HG03442 (cell line): ENCODE results near the gene EMILIN2.

Experiments used
- ATAC-seq: cut with Tn5 transposase; IDR thresholded peaks from one replicate; pipeline ENCODE4 v1.9.1; 2021; ENCODE audit warnings: mild to moderate bottlenecking, moderate library complexity; ENCODE audit not compliant: unreplicated experiment

The EMILIN2 gene

DNA sequence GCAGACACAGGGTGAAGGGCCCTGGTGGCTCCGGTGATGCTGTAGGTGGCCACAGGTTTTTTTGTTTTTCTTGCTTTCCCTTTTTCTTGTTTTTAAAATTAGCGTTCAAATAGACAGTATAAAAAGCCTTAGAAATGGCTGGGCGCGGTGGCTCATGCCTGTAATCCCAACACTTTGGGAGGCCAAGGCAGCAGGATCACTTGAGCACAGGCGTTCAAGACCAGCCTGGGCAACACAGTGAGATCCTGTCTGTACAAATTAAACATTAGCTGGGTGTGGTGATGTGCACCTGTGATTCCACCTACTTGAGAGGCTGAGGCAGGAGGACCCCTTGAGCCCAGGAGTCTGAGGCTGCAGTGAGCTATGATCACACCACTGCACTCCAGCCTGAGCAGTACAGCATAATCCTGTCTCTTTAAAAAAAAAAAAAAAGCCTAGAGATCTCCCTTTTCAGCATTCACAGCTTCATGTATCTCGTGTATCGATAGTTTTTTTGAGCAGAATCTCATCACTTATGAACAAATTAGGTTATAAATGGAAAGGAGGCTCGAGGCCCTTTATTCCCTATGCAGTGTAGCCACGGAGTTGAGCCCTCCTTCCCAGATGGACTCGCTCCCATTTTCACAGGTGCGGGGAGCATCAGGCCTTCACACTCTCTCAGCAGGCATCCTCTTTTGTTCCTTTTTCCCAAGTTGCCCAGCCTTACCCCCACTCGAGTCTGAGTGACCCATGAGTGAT, 50.8 kb downstream of the EMILIN2 start:
- ATAC-seq = no peak

DNA sequence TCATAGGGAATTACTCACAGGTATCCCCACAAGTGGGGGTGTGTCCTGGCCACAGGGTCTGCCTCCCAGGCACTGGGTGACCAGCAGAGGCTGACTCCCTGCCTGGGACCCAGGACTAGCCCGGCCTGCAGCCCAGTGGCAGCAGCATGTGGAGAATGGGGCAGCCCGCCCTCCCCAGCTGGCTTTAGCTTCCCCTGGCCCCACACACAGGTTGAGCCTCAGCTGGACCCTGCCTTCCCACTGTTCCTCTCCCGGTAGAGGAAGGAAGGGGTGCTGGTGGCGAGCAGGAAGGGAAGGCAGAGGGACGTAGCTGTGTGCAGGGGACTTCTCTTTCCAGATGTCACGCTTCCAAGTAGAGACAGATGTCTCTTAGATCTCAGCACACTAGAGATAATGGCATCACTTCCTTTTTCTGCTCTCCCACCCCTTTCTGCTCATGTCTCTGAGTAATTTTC, 51.4 kb downstream of the EMILIN2 start:
- no peak for ATAC-seq

DNA sequence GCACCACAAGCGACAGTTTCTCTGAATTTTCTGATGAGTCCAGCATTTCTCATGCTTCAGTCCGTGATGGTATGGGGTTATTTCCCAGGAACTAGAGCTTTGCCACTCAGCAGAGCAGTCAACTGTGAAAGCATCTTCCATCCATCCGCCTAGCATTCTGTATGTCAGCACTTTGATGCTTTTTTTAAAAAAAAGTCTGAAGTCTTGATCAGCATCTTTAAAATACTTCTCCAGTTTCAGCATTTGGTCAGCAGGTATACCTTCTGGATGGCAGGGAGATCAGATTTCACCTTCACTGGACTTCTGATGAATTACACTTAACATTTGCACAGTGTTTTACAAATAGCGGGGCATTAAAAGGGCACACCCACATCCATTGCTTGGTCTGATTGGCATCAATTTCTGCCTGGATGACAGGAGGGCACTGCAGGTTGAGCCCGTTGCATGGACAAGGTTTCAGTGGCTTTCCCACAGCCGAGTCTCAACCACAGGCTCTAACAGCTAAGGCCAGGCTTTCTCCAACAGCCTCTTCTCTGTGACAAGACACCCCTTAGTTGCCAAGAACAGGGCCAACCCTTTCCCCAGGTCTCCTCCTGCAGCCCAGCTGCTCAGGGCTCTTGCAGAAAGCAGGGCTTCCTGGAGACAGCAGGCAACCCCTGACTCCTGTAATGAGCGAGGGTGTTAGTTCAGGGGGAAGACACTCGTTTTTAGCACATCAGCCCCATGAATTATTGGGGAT, 54.0 kb downstream of the EMILIN2 start:
- no peak for ATAC-seq

DNA sequence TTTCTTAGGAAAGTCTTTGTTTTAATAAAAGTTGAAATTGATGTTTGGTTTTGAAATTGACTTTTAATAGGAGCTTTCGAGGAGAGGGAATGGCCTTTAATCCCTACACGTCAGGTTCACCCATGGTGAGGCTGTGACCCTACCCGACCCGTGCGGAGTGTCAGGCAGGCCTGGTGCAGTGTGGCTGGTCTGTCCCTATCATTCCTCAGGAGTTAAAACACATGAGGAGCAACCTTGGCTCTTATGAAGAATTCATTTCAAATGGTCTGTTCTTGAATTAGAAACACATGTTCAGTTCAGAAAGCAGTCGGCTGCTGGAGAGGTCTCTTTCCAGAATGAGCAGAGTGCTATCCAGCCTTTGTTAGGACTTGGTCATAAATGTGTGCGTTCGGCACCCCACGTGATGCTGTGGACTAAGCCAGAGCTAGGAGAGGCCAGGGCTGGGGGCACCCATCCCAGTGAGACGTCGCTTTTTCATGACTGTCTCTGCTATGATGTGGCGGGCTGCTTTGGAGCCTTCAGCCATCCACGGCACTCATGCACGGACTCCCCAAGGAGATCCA, 54.7 kb downstream of the EMILIN2 start:
- no peak for ATAC-seq

DNA sequence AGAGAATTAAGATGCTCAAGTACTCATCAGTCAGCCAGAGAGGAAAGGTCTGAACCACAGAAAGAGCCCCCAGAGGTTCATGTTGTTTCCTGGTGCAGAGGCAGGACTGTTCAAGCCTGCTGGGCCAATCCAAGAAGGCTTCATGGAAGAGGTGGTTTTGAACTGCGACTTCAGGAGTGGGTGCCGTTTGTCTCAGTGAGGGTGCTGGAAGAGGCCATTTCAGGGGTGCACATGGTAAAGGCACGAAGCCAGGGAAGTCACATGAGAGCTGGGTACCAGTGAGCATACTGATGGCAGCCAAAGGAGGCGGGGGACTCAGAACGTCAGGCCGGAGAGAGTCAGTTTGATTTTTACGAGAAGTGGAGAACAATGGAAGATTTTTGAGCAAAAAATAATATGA, 55.5 kb downstream of the EMILIN2 start:
- ATAC-seq = no peak

DNA sequence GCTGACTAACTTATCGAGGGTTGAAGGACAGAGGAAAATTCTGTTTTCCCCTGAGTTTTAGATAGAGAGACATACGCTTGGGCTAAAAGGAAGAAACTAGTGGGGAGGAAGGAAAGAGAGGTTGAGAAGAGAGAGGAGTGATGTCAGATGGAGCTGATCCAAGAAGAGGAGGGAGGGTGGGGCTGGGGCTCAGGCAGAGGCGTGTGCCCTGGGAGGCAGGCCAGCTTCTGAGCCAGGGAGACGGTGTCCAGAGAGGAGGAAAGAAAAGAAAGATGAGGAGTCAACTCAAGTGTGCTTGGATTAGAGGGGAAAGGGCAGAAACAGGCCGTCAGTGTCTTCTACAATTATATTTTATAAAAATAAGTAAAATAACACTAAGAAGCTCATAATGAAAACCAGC, 56.2 kb downstream of the EMILIN2 start:
- ATAC-seq = no peak

DNA sequence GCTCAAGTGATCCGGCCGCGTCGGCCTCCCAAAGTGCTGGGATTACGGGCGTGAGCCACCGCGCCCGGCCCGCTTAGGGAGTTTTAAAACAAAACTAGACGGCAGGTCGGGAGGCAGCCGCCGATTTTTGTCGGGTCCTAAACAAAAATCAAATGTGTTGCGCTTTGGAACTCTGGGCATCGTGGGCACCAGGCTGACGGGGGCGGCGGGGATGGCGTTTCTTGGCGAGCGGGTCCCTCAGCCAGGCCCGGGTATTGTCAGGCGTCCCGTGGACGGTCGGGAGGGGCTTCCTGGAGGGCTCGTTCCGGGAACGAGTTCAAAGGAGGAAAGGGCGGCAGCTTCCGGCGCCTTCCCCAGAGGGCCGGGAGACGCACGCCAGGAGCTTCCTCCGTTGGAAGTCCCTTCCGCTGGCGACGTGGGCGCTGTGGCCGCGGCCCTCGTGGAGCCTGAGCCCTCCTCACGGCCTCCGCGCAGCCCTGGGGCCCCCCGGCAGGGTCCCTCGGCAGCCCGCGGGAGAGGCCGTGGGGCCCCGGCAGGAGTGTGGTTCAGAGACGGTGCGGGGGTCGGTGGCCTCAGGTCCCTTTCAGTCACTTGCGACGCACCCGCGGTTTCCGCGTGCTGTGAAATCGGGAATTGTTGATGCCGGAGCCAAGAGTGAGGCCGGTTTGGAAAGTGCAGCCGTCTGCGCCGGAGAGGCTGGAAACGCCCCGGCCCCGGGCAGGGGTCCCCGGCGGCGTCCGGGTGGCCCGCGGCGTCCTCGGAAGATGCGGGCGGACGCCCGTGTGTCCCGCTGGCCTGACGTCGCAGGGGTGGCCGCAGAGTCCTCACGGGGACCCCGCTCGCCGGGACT, 59.3 kb downstream of the EMILIN2 start:
- ATAC-seq = peak; percentile 27

DNA sequence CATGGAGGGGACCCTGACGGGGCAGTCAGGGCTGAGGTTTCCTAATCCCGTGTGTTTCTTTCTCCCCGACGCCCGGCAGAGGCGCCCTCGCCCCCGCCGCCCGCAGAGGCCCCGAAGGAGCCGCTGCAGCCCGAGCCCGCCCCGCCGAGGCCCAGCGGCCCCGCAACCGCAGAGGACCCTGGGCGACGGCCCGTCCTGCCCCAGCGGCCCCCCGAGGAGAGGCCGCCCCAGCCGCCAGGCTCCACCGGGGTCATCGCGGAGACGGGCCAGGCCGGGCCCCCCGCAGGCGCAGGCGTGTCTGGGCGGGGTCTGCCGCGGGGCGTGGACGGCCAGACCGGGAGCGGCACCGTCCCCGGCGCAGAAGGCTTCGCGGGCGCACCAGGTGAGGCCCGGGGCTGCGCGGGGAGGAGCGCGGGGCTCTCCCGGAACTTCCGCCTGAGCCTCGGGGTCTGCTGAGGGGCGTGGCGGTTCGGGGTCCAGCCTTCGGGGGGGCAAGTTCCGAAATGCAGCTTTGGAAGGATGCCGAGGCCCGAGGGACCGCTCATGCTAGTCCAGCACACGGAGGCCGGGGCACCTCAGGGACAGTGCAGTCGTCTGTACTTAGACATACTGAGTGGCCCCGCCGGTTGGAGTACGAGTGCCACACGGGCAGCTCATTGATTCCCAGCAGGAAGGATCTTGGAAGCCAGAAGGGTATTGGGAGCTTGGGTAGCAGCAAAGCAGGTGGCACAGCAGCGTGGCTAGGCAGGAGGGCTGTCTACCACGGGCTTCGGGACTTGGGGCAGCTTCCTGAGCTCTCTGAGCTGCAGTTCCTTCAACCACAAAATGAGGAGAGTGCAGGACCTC, 60.1 kb downstream of the EMILIN2 start:
- peak; percentile 56 for ATAC-seq

DNA sequence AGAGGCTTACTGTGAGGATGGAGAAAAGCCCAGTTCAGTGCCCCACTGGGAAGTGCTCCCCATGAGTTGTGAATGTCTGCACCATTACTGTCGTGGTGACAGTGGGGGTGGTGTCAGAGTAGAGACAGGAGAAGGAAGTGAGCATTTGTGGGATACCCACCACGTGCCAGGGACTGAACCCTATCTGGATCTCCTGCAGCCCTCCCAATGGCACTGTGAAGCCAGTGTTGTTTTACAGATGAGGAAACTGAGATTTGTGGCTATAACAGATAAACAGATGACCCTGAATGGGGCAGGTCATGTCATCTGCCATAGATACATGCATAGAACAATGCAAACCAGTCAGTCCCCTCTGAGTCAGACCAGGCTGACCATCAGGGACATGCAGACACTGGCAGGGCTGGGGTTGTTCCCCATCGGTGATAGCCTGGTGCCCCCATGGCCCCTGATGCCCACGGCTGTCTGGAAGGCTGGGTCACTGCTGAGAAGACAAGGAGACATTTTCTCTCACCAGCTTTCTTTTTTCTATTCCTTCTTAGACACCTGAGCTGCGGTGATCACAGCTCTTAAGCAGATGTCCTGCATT, 60.8 kb downstream of the EMILIN2 start:
- no peak for ATAC-seq

DNA sequence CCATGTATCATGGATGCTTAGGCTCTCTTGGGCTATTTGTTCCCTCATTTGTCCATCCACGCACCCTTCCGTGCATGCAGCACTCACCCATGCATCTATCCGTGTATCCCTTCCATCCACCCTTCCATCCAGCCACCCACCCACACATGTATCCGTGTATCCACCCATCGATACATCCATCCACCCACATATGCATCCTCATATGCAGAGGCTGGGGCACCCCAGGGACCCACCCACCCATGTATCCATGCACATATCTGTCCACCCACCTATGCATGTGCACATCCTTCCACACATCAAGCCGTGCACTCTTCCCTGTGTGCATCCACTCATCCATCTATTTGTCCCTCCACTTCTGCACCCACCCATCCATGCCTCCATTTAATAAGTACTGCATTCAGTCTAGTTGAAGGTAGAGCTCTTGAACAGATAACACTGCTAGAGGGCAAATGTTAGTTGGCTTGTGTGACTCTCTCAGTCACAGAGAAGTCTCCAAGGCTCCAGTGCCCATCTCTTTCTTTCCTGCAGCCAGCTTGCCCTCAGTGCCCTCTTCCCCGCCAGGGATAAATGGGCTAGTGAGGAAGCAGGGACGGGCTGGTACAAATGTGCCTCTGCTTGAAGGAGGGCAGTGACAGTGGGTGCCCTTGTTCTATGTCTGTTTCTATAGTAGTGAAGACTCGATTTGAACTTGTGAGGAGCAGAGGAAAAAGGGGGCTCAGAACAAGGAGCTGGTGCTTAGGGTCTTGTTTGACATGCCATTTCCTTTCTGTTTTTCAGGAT, 61.5 kb downstream of the EMILIN2 start:
- no peak for ATAC-seq

DNA sequence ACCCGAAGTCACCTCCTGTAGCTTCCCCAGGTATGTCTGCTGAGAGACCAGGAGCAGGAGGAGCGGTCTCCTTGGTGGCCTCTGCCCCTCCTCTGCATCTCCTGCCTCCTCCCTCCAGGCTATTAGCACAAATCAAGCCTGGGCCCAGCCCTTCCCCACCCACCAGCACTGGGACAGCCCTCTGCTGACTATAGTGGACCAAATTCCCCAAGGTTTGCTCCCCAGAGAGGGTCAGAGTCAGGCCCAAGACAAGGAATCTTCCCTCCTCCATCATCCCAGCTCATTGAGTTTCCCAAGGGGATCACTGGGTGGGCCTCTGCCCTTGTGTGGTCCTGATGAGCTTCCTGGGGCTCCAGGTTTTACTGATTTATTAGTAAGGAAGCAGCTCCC, 62.1 kb downstream of the EMILIN2 start:
- ATAC-seq = no peak

DNA sequence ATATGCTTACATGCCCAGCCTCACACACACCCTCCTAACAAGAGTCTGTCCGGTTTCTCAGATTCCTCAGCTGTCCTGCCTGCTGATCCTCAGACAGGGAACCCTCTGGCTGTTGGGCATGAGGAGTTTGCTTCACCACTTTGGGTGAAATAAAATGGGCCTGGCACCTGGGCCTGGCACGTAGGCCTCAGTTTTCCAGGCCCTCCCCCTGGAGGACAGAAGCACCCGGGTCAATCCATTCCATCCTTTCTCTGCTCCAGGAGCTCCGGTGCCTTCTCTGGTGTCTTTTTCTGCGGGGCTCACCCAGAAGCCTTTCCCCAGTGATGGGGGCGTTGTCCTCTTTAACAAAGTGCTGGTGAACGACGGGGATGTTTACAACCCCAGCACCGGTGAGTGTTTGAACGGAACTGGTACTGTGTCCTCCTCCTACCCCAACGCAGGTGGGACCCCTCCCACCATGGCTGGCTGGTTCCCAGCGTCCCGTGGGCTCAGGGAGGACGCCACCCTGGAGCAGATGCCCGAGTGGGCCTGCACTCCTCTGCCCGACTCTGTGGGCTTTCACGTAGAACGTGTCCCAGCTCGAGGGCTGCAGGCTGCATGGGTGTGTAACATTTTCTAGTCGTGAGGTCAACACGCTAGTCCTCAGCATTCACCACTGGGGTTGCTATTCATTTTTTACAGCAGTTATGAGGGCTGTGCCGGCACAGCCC, 62.8 kb downstream of the EMILIN2 start:
- ATAC-seq = no peak

DNA sequence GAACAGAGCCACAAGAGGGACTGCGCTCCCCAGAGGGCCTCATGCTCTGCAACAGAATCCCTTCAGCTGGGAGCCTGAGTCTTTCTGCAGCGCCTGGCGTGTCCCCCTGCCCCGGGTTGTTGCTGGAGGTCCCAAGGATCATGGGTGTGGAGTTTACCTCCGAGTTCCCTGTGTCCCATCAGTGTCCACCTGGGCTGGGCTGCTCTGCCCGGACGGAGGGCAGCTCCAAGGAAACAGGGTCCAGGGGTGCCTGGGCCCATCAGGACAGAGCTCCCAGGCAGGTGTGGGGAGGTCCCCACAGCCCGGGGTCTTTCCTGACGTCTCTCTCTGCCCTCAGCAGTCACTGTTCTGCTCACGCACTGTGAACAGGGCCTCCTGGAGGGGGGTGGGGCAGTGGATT, 63.5 kb downstream of the EMILIN2 start:
- no peak for ATAC-seq

DNA sequence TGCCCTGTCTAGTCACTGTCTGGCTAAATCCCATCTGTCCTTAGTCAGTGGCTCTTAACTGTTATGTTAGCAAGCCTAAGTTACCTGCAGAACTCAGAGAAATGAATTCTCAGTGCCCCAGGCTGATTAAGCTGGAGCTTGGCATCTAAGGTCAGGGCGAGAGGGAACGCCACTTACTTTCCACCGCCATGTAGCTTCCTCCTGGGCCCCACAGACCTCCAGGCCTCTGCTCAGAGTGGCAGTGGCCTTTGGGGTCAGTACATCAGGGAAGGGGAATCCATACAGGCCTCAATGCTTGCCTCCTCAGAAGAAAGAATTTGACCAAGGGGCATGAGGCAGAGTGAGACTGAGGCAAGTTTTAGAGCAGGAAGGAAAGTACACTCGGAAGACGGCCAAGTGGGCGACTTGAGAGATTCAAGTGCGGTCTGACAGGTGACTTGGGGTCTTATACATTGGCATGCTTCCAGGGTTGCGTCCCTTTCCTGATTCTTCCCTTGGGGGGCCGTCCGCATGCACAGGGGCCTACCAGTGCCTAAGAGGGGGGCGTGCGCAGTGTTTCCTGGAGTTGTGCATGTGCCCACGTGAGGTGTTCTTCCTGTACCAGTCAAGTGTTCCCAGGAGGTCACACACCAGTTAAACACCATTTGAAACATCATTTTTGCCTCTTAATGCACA, 64.1 kb downstream of the EMILIN2 start:
- ATAC-seq = no peak

DNA sequence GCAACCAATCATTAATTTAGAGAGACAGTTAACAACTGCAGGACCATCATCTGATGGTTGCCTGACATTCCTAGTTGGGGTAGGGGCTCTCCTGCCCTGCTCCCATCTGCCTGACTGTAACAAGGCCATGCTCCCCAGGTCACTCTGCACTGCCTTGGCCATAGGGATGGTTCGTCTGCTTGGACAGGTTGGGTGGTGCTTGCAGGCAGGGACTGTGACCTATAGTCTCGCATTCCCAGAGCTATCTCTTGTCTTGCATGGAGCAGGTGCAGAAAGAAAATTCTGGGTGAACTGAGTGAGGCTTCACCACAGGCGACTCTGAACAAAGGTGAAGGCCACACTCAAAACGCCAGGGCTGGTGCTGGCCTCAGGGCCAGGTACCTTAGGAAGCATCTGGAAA, 64.7 kb downstream of the EMILIN2 start:
- no peak for ATAC-seq

DNA sequence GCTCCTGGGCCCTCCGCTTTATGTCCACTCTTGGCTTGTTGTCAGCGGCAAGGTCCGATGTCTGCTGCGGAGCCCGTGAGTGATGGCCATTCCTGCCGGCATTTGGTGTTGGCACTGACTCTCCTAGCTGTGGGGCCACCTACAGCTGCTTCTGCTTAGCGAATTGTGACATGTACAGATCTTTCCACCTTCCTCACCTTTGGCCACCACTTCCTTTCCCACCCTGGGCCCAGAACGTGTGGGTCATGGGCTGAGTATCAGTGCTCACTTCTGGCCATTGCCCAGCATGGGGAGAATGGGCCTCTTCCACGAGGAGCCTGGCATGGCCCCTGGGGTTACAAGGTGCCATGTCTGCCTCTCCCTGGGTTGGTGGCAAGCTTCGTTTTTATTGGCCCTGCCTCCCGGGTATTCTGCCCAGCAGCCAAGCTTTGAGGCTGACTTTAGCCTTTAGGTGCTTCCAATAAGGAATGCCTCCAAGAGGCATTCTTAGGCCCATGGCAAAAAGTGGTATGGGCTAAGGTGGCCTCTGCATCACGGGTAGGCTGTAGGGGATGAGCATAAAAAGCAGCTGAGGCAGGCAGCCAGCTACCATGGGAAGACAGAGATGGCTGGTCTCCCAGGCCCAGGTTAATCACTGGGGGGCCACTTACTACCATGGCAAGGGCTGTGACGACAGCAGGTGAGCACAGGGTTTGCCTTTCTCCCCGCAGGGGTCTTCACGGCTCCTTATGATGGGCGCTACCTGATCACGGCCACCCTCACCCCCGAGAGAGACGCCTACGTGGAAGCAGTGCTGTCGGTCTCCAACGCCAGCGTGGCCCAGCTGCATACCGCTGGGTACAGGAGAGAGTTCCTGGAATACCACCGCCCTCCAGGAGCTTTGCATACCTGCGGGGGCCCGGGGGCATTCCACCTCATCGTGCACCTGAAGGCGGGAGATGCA, 65.8 kb downstream of the EMILIN2 start:
- ATAC-seq = no peak
